ENCODE measurements around the gene UBE2D4.

Gene UBE2D4

DNA sequence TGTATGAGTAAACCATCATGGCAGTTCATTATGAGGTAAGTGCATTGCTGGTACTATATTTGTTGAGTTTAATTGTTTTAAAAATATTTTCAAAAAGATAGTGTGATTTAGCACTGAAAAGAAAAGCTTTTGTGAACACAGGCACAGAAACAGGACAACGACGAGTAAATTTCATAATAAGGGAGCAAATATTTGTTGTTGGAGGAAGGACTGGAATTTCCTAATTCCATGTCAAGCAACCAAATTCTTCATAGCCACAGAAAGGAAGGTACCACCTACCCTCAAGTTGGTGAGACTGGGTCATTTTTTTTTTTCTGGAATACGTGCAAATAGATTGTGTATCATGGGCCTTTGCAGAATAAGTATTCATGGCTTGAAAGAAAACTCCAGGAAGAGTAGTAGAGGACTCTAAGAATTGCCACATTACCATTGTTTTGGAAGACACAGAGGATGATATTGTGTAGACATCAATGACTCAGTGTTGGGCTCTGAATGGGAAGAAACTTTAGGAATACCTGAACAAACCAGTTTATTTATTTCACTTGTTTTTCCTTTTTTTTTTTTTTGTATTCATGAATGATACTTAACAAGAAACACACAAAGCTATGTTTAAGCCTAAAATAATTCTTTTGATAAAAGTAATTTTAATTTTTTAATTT lies 7.8 kb downstream of the UBE2D4 start:
- Histone ChIP-seq H2BK5ac (ENCODE audit: low read length) (no peak overlapping the region), H3K4ac (ENCODE audit: low read depth, low read length) (no peak overlapping the region), H3K56ac (ENCODE audit: low read length) (no peak overlapping the region), H3K79me1 (ENCODE audit: low read length) (no peaks in the 10 kb centered on the region), H2AK5ac (ENCODE audit: low read length) (no peak overlapping the region), H3K4me1 (ENCODE audit: control insufficient read depth, low read depth, low read length) (no peaks in the 10 kb centered on the region), H3K27ac (ENCODE audit: low read depth, low read length) (no peak overlapping the region), H3K9ac (ENCODE audit: low read length) (no peak overlapping the region), H3K36me3 (ENCODE audit: control insufficient read depth, insufficient read depth, low read length) (no peaks in the 10 kb centered on the region), H3K27me3 (ENCODE audit: insufficient read depth, low read length, poor library complexity) (no peaks in the 10 kb centered on the region), H3K23ac (ENCODE audit: low read length) (no peak overlapping the region), H3K79me2 (ENCODE audit: control insufficient read depth, insufficient read depth, low read length) (no peaks in the 10 kb centered on the region), H3K18ac (ENCODE audit: low read length) (no peak overlapping the region), H4K5ac (ENCODE audit: low read length) (no peak overlapping the region), H4K8ac (ENCODE audit: low read depth, low read length) (no peak overlapping the region), H2BK15ac (replicated peaks; ENCODE audit: low read depth) (no peak overlapping the region), H3K4me2 (ENCODE audit: low read length) (no peak overlapping the region), H3K4me3 (ENCODE audit: low read length) (no peak overlapping the region), H2BK120ac (ENCODE audit: low read depth, low read length) (no peak overlapping the region)
- DNase-seq: no peak
- no CpG with 5 or more reads among the region's 3 CpGs for WGBS (ENCODE audit: extremely low coverage, insufficient coverage, low lambda C conversion rate)

DNA sequence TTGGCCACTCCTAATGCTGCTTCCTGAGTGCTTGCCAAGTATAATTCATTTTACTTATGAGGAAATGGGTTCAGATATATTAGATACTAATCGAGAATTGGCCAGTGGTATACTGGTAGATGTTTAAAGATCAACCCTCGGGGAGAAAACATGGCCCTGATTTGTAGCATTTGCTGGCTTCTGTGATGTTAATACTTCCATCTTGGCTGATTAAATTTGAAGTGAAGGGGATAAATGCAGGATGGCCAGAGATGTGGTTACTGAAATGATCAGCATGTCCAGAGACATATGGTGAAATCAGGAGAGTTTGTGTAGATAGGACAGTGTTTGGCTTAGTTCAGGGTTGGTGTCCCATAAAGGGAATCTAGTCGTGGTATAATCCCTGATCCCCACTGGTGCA lies 11.2 kb downstream of the UBE2D4 start:
- H2BK15ac ChIP-seq (replicated peaks; ENCODE audit: low read depth): no peak overlapping the region
- no peak overlapping the region for H3K27ac ChIP-seq (ENCODE audit: low read depth, low read length)
- no peak overlapping the region for H3K18ac ChIP-seq (ENCODE audit: low read length)
- H3K56ac ChIP-seq (ENCODE audit: low read length): no peak overlapping the region
- no peak overlapping the region for H3K4me3 ChIP-seq (ENCODE audit: low read length)
- no CpG with 5 or more reads among the region's 3 CpGs for WGBS (ENCODE audit: extremely low coverage, insufficient coverage, low lambda C conversion rate)
- no peak overlapping the region for H3K23ac ChIP-seq (ENCODE audit: low read length)
- DNase-seq: no peak
- no peak overlapping the region for H3K4me2 ChIP-seq (ENCODE audit: low read length)
- H3K4me1 ChIP-seq (ENCODE audit: control insufficient read depth, low read depth, low read length): no peaks in the 10 kb centered on the region
- H3K4ac ChIP-seq (ENCODE audit: low read depth, low read length): no peak overlapping the region
- no peaks in the 10 kb centered on the region for H3K27me3 ChIP-seq (ENCODE audit: insufficient read depth, low read length, poor library complexity)
- H4K8ac ChIP-seq (ENCODE audit: low read depth, low read length): no peak overlapping the region
- H2BK5ac ChIP-seq (ENCODE audit: low read length): no peak overlapping the region
- H2AK5ac ChIP-seq (ENCODE audit: low read length): no peak overlapping the region
- no peaks in the 10 kb centered on the region for H3K79me1 ChIP-seq (ENCODE audit: low read length)
- no peaks in the 10 kb centered on the region for H3K79me2 ChIP-seq (ENCODE audit: control insufficient read depth, insufficient read depth, low read length)
- H3K36me3 ChIP-seq (ENCODE audit: control insufficient read depth, insufficient read depth, low read length): no peaks in the 10 kb centered on the region
- H4K5ac ChIP-seq (ENCODE audit: low read length): no peak overlapping the region
- no peak overlapping the region for H3K9ac ChIP-seq (ENCODE audit: low read length)
- H2BK120ac ChIP-seq (ENCODE audit: low read depth, low read length): no peak overlapping the region

DNA sequence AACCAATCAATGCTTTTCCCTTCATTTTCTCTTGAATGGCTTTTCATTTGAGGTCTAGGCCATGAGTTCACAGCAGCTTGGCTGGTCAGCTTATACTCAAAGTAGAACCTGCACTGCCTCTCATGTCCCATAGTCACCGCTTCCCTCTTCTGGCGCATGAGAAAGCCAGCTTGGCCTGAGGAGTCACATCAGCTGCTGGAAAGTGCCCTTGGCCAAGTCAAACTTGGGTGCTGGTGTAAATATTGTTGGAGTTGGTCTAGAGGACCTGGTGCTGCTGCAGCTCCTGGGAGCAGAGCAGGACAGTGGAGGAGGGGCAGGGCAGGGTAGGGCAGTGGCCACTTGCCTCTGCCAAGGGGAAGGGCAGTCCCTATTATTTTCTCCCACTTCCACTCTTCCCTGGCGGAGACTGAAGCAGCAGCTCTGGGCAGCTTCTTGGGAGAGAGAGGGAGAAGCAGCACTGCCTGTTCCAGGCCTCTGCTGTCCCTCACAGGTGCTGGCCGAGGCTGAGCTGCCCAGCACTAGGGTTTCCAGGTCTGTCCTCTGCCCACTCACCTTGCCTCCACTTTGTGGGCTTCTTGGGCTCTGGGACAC lies 12.8 kb downstream of the UBE2D4 start:
- Histone ChIP-seq H3K4me1 (ENCODE audit: control insufficient read depth, low read depth, low read length) (no peaks in the 10 kb centered on the region), H2AK5ac (ENCODE audit: low read length) (no peak overlapping the region), H2BK15ac (replicated peaks; ENCODE audit: low read depth) (no peak overlapping the region), H3K4me2 (ENCODE audit: low read length) (no peak overlapping the region), H3K4me3 (ENCODE audit: low read length) (no peak overlapping the region), H3K36me3 (ENCODE audit: control insufficient read depth, insufficient read depth, low read length) (no peaks in the 10 kb centered on the region), H4K5ac (ENCODE audit: low read length) (no peak overlapping the region), H3K79me1 (ENCODE audit: low read length) (no peaks in the 10 kb centered on the region), H2BK5ac (ENCODE audit: low read length) (no peak overlapping the region), H3K4ac (ENCODE audit: low read depth, low read length) (no peak overlapping the region), H3K18ac (ENCODE audit: low read length) (no peak overlapping the region), H3K23ac (ENCODE audit: low read length) (no peak overlapping the region), H3K27me3 (ENCODE audit: insufficient read depth, low read length, poor library complexity) (no peaks in the 10 kb centered on the region), H3K9ac (ENCODE audit: low read length) (no peak overlapping the region), H2BK120ac (ENCODE audit: low read depth, low read length) (no peak overlapping the region), H3K27ac (ENCODE audit: low read depth, low read length) (no peak overlapping the region), H4K8ac (ENCODE audit: low read depth, low read length) (no peak overlapping the region), H3K56ac (ENCODE audit: low read length) (no peak overlapping the region), H3K79me2 (ENCODE audit: control insufficient read depth, insufficient read depth, low read length) (no peaks in the 10 kb centered on the region)
- no CpG with 5 or more reads among the region's 4 CpGs for WGBS (ENCODE audit: extremely low coverage, insufficient coverage, low lambda C conversion rate)
- DNase-seq: no peak

DNA sequence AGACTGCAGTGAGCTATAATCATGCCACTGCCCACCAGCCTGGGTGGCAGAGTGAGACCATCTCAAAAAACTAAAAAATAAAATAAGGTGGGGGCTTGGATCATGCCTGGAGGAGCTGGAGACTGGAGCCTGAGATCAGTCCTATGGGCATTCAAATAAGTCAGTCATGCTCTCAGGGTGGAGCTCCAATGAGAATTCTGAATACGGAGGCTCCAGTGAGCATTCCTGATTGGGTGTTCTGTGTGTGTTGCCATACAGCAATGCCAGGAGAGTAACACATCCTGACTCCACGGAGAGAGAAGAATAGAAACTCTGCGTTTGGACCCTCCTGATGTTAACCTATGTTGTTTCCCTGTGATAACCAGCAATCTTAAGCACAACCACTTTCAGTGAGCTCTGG lies 16.0 kb downstream of the UBE2D4 start:
- H2BK120ac ChIP-seq (ENCODE audit: low read depth, low read length): no peak overlapping the region
- H3K4me3 ChIP-seq (ENCODE audit: low read length): no peak overlapping the region
- H3K4me2 ChIP-seq (ENCODE audit: low read length): no peak overlapping the region
- H4K5ac ChIP-seq (ENCODE audit: low read length): no peak overlapping the region
- H3K4ac ChIP-seq (ENCODE audit: low read depth, low read length): no peak overlapping the region
- no peak overlapping the region for H2BK5ac ChIP-seq (ENCODE audit: low read length)
- no peaks in the 10 kb centered on the region for H3K4me1 ChIP-seq (ENCODE audit: control insufficient read depth, low read depth, low read length)
- H3K36me3 ChIP-seq (ENCODE audit: control insufficient read depth, insufficient read depth, low read length): no peaks in the 10 kb centered on the region
- no peak overlapping the region for H3K56ac ChIP-seq (ENCODE audit: low read length)
- no CpG with 5 or more reads among the region's 3 CpGs for WGBS (ENCODE audit: extremely low coverage, insufficient coverage, low lambda C conversion rate)
- H3K27ac ChIP-seq (ENCODE audit: low read depth, low read length): no peak overlapping the region
- H3K79me2 ChIP-seq (ENCODE audit: control insufficient read depth, insufficient read depth, low read length): no peaks in the 10 kb centered on the region
- no peak for DNase-seq
- H3K79me1 ChIP-seq (ENCODE audit: low read length): no peaks in the 10 kb centered on the region
- H3K9ac ChIP-seq (ENCODE audit: low read length): no peak overlapping the region
- H3K27me3 ChIP-seq (ENCODE audit: insufficient read depth, low read length, poor library complexity): no peaks in the 10 kb centered on the region
- no peak overlapping the region for H2AK5ac ChIP-seq (ENCODE audit: low read length)
- no peak overlapping the region for H3K18ac ChIP-seq (ENCODE audit: low read length)
- H2BK15ac ChIP-seq (replicated peaks; ENCODE audit: low read depth): no peak overlapping the region
- H4K8ac ChIP-seq (ENCODE audit: low read depth, low read length): no peak overlapping the region
- no peak overlapping the region for H3K23ac ChIP-seq (ENCODE audit: low read length)

DNA sequence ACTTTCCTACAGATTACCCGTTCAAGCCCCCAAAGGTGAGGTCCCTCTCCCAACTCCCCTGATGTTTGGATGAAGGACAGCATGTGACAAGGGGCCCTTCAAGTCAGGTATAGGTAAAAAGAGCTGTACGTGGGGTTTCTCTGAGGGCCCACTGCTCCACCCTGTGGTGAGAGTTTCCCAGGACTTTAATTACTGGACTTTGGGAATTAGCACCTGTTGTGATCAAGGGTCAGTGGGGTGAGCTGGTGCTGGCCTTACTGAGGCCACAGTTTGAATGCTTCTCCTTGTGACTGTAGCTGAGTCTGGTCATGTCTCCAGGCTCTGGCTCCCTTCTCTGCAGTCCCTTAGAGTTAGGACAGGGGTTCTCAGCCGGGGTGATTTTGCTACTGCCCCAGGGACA lies 16.8 kb downstream of the UBE2D4 start:
- no peaks in the 10 kb centered on the region for H3K36me3 ChIP-seq (ENCODE audit: control insufficient read depth, insufficient read depth, low read length)
- no peaks in the 10 kb centered on the region for H3K4me1 ChIP-seq (ENCODE audit: control insufficient read depth, low read depth, low read length)
- no peak overlapping the region for H3K4me2 ChIP-seq (ENCODE audit: low read length)
- no peaks in the 10 kb centered on the region for H3K79me2 ChIP-seq (ENCODE audit: control insufficient read depth, insufficient read depth, low read length)
- no peak overlapping the region for H4K5ac ChIP-seq (ENCODE audit: low read length)
- H2BK15ac ChIP-seq (replicated peaks; ENCODE audit: low read depth): no peak overlapping the region
- no peak overlapping the region for H3K9ac ChIP-seq (ENCODE audit: low read length)
- no peak overlapping the region for H2BK5ac ChIP-seq (ENCODE audit: low read length)
- no peak overlapping the region for H3K4ac ChIP-seq (ENCODE audit: low read depth, low read length)
- H3K56ac ChIP-seq (ENCODE audit: low read length): no peak overlapping the region
- no peaks in the 10 kb centered on the region for H3K79me1 ChIP-seq (ENCODE audit: low read length)
- no peaks in the 10 kb centered on the region for H3K27me3 ChIP-seq (ENCODE audit: insufficient read depth, low read length, poor library complexity)
- peak; percentile 26 for DNase-seq
- no peak overlapping the region for H3K4me3 ChIP-seq (ENCODE audit: low read length)
- no peak overlapping the region for H3K18ac ChIP-seq (ENCODE audit: low read length)
- H3K23ac ChIP-seq (ENCODE audit: low read length): no peak overlapping the region
- no CpG with 5 or more reads among the region's 3 CpGs for WGBS (ENCODE audit: extremely low coverage, insufficient coverage, low lambda C conversion rate)
- no peak overlapping the region for H2AK5ac ChIP-seq (ENCODE audit: low read length)
- H4K8ac ChIP-seq (ENCODE audit: low read depth, low read length): no peak overlapping the region
- H2BK120ac ChIP-seq (ENCODE audit: low read depth, low read length): no peak overlapping the region
- H3K27ac ChIP-seq (ENCODE audit: low read depth, low read length): no peak overlapping the region
